ENCODE results near the gene GATB. TPM values are rescaled to one million over a fixed set of nuclear protein-coding genes. Genes with fewer than 3 reads are reported as not detected.

GATB gene
- total and polyA plus RNA-seq, 2 donors = 11.7 to 12.8 TPM

DNA sequence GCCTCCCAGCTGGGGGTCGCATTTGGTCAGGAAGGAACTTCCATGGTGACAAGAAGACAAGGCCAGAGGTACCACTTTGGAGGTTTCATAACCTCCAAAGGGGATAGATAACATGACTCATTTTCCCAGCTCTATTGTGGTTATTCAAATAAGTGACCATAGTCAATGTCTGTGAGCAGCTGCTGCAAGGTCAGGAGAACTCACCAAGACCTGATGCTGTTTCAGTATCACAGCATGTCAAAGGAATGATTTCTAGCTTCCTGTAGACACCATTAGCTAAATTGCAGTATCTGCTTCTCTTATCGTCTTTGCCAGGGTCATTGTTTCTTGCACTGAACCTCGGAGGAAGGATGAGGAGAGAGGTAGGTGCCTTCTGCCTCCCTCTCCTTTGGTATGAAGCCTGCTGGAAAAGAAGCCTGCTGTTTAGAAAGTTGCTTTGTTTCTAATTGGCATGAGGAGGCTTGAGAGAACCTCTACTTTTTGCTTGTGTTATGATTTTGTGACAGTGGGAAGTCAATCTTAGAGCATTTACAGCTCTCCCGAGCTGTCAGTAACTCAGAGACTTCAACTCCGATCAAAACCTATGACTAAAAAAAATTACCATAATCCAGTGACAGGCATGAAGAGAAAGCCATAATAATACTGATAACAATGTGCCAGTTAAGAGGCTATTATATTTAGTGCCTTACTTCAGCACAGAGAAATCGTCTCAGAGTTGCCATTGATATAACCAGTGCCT lies 38.0 kb upstream of the GATB start:
- Histone ChIP-seq H3K27ac (ENCODE audit: low read depth) (no peak overlapping the region), H3K4me3 (ENCODE audit: low read depth, low read length) (no peak overlapping the region), H3K4me1 (ENCODE audit: insufficient read depth) (no peaks in the 10 kb centered on the region), H3K36me3 (ENCODE audit: insufficient read depth) (no peaks in the 10 kb centered on the region)
- DNase-seq (ENCODE audit: extremely low spot score) = no peak
- 67% methylated on average over 6 of the region's 6 CpGs for WGBS

DNA sequence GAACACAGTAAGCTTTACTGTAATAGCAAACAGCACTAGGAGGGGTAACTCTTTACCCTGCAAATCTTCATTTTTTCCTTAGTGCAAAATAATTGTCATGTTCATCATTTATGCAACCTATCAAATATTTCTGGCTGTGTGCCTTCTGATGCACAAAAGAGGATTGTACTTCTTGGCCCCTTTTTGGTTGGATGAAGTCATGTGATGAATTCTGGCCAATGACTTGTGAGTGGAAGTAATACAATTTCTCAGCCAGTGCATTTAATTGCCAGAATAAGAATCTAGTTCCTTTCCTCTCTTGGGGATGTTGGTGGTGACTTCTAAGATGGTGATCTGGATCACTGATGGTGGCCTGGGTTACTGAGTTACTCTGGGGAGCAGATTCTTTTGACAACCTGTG lies 37.0 kb upstream of the GATB start:
- DNase-seq (ENCODE audit: extremely low spot score) = no peak
- no peak overlapping the region for H3K27ac ChIP-seq (ENCODE audit: low read depth)
- H3K36me3 ChIP-seq (ENCODE audit: insufficient read depth) = no peaks in the 10 kb centered on the region
- H3K4me1 ChIP-seq (ENCODE audit: insufficient read depth) = no peaks in the 10 kb centered on the region
- no peak overlapping the region for H3K4me3 ChIP-seq (ENCODE audit: low read depth, low read length)

DNA sequence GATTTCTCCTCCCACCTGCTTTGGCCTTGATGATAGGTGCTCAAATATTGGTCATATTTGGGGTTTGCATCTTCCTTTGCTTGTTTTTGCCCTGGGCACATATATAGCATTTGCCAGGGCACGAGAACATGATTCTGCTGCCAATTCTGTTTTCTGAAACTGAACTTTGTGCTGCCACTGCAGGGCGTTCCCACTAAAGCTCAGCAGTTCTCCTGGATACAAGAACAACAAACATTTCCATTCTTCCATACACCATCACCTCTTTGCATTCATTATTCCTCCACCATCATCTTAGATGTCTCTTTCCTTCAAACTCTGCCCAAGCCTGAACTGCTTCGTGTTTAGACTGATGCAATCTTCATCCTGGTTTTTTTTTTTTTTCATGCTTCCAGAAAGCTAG lies 36.3 kb upstream of the GATB start:
- Histone ChIP-seq H3K27ac (ENCODE audit: low read depth) (no peak overlapping the region), H3K4me1 (ENCODE audit: insufficient read depth) (no peaks in the 10 kb centered on the region), H3K4me3 (ENCODE audit: low read depth, low read length) (no peak overlapping the region), H3K36me3 (ENCODE audit: insufficient read depth) (no peaks in the 10 kb centered on the region)
- WGBS = 48% methylated on average over 3 of the region's 3 CpGs
- DNase-seq (ENCODE audit: extremely low spot score) = no peak

DNA sequence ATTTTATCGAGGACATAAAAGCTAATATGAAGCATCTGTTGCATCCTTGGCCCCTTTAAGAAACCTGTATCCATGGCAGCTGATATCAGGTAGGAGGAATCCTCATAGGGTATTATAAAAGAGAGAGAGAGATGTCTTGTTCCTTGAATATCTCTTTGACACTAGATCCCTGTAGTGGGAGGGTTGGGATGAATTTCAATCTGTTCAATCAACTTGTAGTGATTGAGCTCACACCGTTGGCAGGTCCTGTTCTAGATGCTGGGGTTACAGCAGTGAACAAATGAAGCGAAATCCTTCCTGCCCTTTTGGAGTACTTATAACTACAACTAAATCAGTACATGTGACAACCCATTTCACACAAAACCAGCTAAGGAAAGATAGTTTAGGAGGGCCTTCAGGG lies 35.3 kb upstream of the GATB start:
- Histone ChIP-seq H3K4me3 (ENCODE audit: low read depth, low read length) (no peak overlapping the region), H3K27ac (ENCODE audit: low read depth) (no peak overlapping the region), H3K36me3 (ENCODE audit: insufficient read depth) (no peaks in the 10 kb centered on the region), H3K4me1 (ENCODE audit: insufficient read depth) (no peaks in the 10 kb centered on the region)
- 84% methylated on average over 3 of the region's 3 CpGs for WGBS
- DNase-seq (ENCODE audit: extremely low spot score) = no peak

DNA sequence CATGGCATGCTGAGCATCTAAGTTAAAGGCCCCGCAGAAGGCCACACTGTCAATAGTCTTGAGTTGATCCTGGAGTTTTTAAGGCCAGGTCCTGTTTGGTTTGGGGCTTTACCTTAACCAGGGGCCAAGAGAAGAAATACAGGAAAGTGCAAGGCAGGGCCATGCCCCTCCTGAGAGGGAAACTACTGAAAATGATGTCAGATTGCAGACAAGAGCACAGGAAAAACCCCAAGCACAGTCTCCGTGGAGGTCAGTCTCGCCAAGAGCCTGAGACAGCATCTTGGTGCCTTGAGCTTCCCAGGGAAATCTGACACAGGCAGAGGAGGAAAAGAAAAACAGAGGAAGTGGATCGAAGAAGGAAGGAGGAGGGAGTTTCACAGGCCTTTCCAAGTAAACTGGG lies 32.2 kb upstream of the GATB start:
- Histone ChIP-seq H3K4me3 (ENCODE audit: low read depth, low read length) (no peak overlapping the region), H3K27ac (ENCODE audit: low read depth) (no peak overlapping the region), H3K4me1 (ENCODE audit: insufficient read depth) (no peaks in the 10 kb centered on the region), H3K36me3 (ENCODE audit: insufficient read depth) (no peaks in the 10 kb centered on the region)
- WGBS = 71% methylated on average over 4 of the region's 4 CpGs
- no peak for DNase-seq (ENCODE audit: extremely low spot score)

DNA sequence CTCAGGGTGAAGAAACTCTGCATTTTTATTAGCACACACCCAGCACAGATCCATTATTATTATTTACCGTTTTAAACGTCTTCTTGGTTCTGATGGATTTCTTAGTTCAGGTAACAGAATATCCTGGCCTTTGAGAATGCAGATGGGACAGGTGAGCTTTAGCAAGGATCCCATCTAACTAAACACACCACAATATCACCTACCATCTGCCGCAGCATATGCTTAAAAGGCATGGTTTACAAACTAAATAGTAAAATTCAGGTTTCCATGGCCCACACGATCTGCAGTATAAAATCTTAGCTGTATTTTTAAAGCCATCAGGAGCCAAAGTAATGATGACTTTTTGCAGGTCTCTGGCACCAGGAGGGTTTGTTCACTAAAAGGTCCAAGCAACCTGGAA lies 31.7 kb upstream of the GATB start:
- no peak for DNase-seq (ENCODE audit: extremely low spot score)
- no peak overlapping the region for H3K4me3 ChIP-seq (ENCODE audit: low read depth, low read length)
- no peaks in the 10 kb centered on the region for H3K4me1 ChIP-seq (ENCODE audit: insufficient read depth)
- H3K36me3 ChIP-seq (ENCODE audit: insufficient read depth) = no peaks in the 10 kb centered on the region
- WGBS = 84% methylated on average over 4 of the region's 4 CpGs
- H3K27ac ChIP-seq (ENCODE audit: low read depth) = no peak overlapping the region

DNA sequence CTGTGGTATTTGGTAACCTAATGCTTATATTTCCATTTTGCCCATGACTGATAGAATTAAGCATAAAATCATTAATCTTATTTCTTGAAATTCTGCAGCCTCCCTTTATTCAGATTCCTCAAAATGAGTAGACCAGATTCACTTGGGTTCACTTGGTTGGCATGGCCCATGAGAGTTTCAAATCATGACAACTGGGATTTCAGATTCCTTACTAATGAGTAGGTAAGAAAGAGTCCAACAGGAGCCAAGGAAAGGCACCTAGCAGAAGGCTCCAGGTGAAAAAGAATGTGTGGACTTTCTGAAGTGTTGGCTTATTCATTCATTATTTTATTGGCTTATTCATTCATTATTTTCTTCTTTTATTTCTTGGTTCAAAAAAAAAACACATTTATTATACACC lies 27.2 kb upstream of the GATB start:
- no peak overlapping the region for H3K4me3 ChIP-seq (ENCODE audit: low read depth, low read length)
- DNase-seq (ENCODE audit: extremely low spot score) = no peak
- no peaks in the 10 kb centered on the region for H3K4me1 ChIP-seq (ENCODE audit: insufficient read depth)
- no peaks in the 10 kb centered on the region for H3K36me3 ChIP-seq (ENCODE audit: insufficient read depth)
- no peak overlapping the region for H3K27ac ChIP-seq (ENCODE audit: low read depth)

DNA sequence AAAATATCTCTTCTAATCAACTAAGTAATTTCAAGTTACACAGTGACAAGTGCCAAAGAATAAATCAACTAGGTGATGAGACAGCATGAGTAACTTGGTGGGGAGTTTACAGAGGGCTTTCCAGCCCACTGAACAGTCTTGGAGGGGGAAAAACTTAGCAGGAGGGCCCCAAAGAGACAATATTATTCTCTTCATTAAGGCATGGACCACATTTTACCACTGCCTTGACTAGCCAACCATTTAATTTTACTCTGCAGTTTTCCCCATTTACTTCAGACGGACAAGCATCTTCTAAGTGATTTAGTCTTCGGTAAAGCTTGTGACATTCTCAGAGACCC lies 25.3 kb upstream of the GATB start:
- no peak for DNase-seq (ENCODE audit: extremely low spot score)

DNA sequence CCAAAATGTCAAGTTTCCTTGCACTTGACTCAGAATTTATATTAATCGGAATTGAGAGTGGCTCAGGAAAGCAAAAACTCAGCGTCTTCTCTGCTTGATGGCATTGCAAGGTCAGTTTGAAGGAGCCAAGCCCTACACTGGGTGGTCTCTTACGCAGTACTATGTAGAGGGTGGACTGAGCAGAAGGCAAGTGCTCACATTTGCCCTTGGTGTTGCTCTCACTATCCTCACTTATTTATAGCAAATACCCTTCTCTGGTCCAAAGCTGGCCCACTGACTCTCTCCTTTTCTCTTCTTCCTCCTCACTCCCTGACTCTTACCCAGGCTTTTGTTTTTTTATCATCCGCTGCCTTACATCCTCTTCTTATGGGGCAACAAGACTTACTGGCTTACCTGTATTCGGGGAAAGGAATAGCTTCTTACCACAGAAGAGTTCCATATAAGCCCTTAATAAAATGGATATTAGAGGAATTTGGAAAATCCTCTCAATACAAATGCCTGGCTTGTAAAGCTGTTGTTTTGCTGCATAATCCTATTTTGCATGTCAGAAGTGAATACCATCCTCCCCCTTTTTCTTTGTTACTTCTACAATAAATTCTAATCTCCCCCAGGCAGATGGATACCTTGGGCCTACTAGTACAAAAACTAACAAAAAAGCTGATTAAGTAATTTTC lies 24.8 kb upstream of the GATB start:
- no peak for DNase-seq (ENCODE audit: extremely low spot score)
- Histone ChIP-seq H3K27ac (ENCODE audit: low read depth) (no peak overlapping the region), H3K4me1 (ENCODE audit: insufficient read depth) (no peaks in the 10 kb centered on the region), H3K4me3 (ENCODE audit: low read depth, low read length) (no peak overlapping the region), H3K36me3 (ENCODE audit: insufficient read depth) (no peaks in the 10 kb centered on the region)
- 59% methylated on average over 5 of the region's 5 CpGs for WGBS

More for the DNA sequence above, 25.3 kb upstream of the GATB start:
- WGBS = 95% methylated on average over 2 of the region's 2 CpGs
- no peaks in the 10 kb centered on the region for H3K4me1 ChIP-seq (ENCODE audit: insufficient read depth)
- H3K36me3 ChIP-seq (ENCODE audit: insufficient read depth) = no peaks in the 10 kb centered on the region
- no peak overlapping the region for H3K4me3 ChIP-seq (ENCODE audit: low read depth, low read length)
- H3K27ac ChIP-seq (ENCODE audit: low read depth) = no peak overlapping the region

DNA sequence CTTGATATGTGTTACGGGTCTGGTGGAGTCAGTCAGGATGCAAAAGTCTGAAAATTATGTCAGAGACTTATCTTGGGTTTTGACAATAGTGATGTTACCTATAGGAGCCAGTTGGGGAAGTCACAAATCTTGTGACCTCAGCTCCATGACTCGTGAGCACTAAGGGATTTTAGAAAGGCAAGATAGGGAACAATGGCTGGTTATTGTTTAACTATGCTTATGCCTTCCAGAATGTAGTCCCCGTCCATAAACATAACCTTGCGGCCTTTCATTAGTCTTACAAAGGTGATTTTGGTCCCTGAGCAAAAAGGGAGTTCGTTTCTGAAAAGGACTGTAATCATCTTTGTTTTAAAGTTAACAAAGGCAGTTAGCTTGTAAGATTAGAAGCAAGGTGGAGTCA lies 23.9 kb upstream of the GATB start:
- H3K27ac ChIP-seq (ENCODE audit: low read depth) = no peak overlapping the region
- 64% methylated on average over 5 of the region's 5 CpGs for WGBS

DNA sequence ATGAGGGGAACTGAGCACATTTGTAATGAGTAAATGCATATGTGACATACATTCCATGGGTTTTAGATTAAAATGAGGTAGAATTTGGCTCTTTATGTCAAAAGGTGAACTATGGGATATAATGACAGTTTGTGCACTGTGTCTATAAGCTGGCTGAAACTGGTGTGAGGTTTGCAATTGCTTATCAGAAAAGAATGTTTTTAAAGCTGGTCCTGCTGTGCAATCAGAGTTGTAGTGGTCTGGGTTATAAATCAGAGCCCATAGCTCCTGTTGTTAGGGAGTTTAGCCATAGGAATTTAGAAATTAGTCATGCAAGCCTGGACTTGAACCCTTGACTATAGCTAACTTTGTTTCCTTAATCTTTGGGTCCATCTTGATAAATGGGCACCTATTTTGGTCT lies 23.1 kb upstream of the GATB start:
- no peak for DNase-seq (ENCODE audit: extremely low spot score)
- Histone ChIP-seq H3K36me3 (ENCODE audit: insufficient read depth) (no peaks in the 10 kb centered on the region), H3K27ac (ENCODE audit: low read depth) (no peak overlapping the region), H3K4me1 (ENCODE audit: insufficient read depth) (no peaks in the 10 kb centered on the region), H3K4me3 (ENCODE audit: low read depth, low read length) (no peak overlapping the region)

More for the DNA sequence above, 23.9 kb upstream of the GATB start:
- no peak overlapping the region for H3K4me3 ChIP-seq (ENCODE audit: low read depth, low read length)
- DNase-seq (ENCODE audit: extremely low spot score) = no peak
- H3K4me1 ChIP-seq (ENCODE audit: insufficient read depth) = no peaks in the 10 kb centered on the region
- no peaks in the 10 kb centered on the region for H3K36me3 ChIP-seq (ENCODE audit: insufficient read depth)

DNA sequence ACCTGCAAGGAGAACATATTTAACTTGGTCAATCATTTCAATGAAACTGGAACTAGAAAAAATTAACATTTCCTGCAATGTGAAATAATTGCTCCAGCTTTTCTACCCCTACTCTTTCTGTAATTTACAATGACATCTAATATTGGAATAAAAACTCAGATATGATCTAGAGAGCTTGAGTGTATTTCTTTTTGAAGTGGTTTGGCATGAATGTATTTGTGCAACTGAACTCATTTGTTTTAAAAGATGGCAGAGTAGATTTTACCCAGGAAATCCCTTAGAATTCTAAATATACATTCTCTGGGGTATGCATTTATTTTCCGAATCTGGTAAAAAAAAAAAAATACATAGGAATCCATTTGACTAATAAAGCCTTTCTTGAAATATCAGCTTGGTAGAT lies 21.5 kb upstream of the GATB start:
- no peaks in the 10 kb centered on the region for H3K4me1 ChIP-seq (ENCODE audit: insufficient read depth)
- DNase-seq (ENCODE audit: extremely low spot score) = no peak
- no peaks in the 10 kb centered on the region for H3K36me3 ChIP-seq (ENCODE audit: insufficient read depth)
- WGBS = 76% methylated on average over 1 of the region's 1 CpG
- H3K27ac ChIP-seq (ENCODE audit: low read depth) = no peak overlapping the region
- no peak overlapping the region for H3K4me3 ChIP-seq (ENCODE audit: low read depth, low read length)

DNA sequence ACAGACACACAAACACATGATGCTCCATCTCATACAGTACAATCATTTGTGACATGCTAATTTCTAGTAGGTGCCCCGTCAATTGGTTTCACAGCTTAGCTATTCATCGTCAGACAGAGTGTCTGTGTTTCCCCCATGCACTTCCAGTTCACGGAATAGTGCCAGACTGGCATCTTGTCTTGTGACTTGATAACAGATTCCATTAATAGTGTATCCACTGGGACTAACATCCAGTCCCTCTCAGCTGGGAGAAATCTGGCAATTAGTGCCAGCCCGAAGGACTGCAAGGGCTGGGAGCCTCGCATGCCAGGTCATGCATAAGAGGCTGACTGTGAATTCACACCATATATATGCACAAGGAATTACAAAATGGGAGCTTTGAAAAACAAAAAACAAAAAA lies 20.2 kb upstream of the GATB start:
- Histone ChIP-seq H3K27ac (ENCODE audit: low read depth) (no peak overlapping the region), H3K36me3 (ENCODE audit: insufficient read depth) (no peaks in the 10 kb centered on the region), H3K4me1 (ENCODE audit: insufficient read depth) (no peaks in the 10 kb centered on the region), H3K4me3 (ENCODE audit: low read depth, low read length) (no peak overlapping the region)
- DNase-seq (ENCODE audit: extremely low spot score) = no peak
- 81% methylated on average over 5 of the region's 5 CpGs for WGBS

DNA sequence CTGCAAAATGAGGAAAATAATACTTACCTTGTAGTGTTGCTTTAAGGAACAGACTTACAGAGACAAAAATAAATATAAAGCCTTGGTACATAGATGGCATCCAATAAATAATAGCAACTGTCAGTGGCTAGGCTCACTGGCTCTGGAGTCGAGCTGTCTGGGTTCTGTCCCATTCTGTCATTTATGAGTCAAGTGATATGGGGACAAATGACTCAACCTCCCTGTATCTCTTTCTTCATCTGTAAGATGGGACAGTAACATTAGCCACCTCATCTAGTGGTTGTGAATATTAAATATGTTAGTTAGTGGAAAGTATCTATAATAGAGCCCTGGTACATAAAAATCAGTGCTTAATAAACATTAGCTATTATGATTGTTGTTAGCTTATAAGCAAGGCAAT lies 16.7 kb upstream of the GATB start:
- DNase-seq (ENCODE audit: extremely low spot score) = no peak
- no peak overlapping the region for H3K27ac ChIP-seq (ENCODE audit: low read depth)
- H3K36me3 ChIP-seq (ENCODE audit: insufficient read depth) = no peaks in the 10 kb centered on the region
- H3K4me1 ChIP-seq (ENCODE audit: insufficient read depth) = no peaks in the 10 kb centered on the region
- 52% methylated on average over 1 of the region's 1 CpG for WGBS
- H3K4me3 ChIP-seq (ENCODE audit: low read depth, low read length) = no peak overlapping the region

DNA sequence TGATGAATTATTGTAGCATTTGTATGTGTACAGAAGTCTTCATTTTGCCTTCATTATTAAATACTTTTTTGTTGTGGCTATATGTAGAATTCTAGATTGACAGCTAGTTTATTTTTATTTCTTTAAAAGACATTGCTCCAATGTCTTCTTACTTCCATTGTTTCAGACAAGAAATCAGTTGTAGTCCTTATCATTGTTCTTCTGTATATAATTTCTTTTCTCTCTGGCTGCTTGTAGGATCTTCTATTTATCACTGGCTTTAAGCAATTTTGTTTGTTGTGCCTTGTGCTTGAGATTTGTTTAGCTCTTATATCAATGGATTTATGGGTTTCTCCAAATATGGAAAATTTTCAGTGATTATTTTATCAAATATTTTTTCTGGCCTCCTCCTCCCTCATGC lies 13.5 kb upstream of the GATB start:
- Histone ChIP-seq H3K27ac (ENCODE audit: low read depth) (no peak overlapping the region), H3K4me1 (ENCODE audit: insufficient read depth) (no peaks in the 10 kb centered on the region), H3K4me3 (ENCODE audit: low read depth, low read length) (no peak overlapping the region), H3K36me3 (ENCODE audit: insufficient read depth) (no peaks in the 10 kb centered on the region)
- no peak for DNase-seq (ENCODE audit: extremely low spot score)
